HG03139 (cell line): ENCODE results near the gene PPP2R2C.

Source experiments
- ATAC-seq: cut with Tn5 transposase; IDR thresholded peaks from one replicate; pipeline ENCODE4 v1.9.1; 2021; ENCODE audit not compliant: unreplicated experiment

PPP2R2C gene

DNA sequence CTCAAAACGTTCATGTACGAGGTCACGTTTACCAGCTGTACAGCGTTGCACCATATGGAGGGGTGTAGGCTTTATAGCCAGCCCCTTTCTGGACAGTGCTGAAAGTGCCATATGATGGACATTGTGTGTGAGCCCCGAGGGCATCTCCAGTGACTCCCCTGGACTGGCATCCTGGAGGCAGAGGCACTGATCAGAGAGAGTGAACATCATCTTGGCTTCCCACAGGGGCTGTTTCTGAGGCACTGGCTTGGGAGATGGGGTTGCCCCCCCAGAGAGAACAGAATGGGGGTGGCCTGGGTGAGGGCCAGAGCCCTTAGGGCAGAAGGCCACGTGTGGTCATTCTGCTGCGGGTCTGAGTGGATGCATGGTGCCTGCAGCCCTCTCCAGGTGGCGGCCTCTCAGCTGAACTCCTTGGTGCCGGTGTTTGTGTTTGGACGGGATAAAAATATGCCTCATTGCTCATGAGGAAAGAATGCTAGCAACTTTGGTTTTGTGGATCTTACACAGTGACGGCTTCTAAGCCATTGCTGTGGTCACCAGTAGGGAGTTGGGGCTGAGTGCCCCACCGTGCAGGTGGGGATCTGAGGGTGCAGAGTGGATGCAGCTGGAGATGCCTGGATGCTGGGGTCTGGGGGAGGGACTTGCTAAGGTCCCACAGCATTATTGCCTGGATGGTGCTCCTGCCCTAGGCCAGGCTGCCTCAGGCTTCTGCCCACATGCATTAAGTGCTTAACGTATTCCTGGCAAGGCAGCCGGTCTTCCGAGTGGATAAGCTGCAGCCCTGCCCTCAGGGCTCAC lies 199.4 kb downstream of the PPP2R2C start:
- ATAC-seq, result no peak

DNA sequence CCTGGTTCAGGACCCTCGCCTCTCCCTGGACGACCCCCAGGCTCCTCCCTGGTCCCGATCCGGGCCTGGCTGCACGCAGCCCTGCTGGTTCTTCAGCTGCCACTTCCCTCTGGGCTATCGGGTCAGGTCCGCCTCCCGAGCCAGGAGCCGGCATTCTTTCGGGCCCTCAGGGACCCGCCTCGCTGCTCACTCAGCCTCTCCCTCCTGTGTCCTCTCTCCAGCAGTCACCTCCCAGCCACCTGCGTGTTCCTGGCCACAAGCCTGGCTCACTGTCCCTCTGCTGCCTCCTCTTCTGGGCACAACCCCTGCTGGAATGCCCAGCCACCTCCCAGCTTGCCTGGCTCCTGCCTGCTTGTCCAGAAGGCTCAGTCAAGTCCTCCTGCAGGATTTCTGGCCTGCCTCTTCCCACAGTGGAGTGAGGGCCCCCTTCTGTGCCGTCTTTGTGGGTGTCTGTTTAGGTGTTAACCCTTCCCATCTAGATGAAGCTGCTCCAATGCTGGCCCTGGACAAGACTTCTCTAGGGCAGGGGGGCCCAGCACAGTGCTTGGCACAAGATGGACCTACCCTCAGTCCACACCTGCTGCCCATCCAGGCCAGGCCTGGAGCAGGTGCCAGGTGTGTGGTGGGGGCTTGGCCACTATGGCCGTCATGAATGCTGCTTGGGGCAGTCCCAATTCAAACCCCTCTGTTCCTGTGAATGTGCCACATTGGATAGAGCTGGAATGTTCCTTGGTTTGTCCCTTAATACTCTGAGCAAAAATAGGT lies 200.5 kb downstream of the PPP2R2C start:
- ATAC-seq, result no peak

DNA sequence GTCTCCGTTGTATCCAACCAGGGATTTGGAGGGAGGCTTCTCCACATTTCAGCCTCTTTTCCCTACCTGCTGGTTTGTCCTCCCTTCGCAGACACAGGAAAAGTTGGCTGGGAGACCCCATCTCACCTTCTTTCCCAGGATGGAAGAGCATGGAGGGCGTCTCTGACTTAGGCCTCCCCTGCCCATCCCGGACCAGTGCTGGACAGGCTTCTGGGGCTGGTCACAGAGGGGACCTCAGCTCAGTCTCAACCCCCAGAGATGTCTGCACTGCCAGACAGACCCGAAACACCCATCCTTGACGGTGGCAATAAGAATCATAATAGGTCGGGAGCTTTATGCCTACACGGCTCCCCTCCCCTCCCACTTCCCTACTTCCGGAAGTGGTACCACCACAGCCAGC lies 201.2 kb downstream of the PPP2R2C start:
- no peak for ATAC-seq

DNA sequence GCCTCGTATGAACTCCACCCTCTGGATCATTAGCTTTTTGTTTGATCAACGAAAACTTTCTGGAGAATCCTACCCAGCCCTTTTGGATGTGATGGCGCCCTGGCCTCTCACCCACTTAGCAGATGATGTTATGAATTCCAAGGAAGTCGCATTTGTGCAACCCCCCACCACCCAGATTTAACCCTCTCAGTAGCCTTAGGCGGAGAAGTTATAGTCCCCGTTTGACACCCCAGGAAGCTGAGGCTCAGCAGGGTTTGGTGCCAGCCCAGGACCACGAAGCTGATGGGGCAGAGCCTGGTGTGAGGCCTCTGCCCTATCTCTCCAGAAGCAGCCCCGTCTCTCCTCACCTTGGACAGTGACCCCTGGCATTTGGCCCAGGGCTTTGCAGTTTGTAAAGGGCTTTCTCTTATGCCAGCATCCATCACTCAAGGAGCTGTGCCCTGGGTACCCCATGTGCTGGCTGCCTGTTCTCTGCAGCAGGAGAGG lies 201.7 kb downstream of the PPP2R2C start:
- ATAC-seq, result no peak
